ENCODE results near the gene NR1H2. TPM values are rescaled to one million over a fixed set of nuclear protein-coding genes. Genes with fewer than 3 reads are reported as not detected.
A peak's percentile ranks its signal among the peaks of the same experiment; 100 is the strongest.

The NR1H2 gene
- total and polyA plus RNA-seq, 10 of the 15 experiments (the other 5 are each of a cell fraction or from before 2014, with no cell fraction given): 0.05 to 54.2 (median 35.1) TPM

GRCh38 chr19:50333737-50334617 is 42.3 kb upstream of the NR1H2 start:
- FAIRE-seq: no peak
- peak; percentile 6 for ATAC-seq
- TF ChIP-seq BCL11A (IDR thresholded peaks at IDR 0.05; ENCODE audit: low read depth, low read length) (no peak), SUPT20H (IDR thresholded peaks at IDR 0.05; ENCODE audit: borderline replicate concordance, control insufficient read depth, low read depth, low read length) (no peak), EP300 (IDR thresholded peaks at IDR 0.05; ENCODE audit: borderline replicate concordance in 1 of 2, control insufficient read depth in 1 of 2, low read depth in 2 of 2, low read length in 2 of 2) (no peak), ZBTB4 (CRISPR knock-in tag; IDR thresholded peaks at IDR 0.05) (0 out of 2 replicates have a peak, but pooled peaks have one; percentile 68), CHD2 (IDR thresholded peaks at IDR 0.05; ENCODE audit: borderline replicate concordance, low read depth, low read length) (no peak), MEF2A (IDR thresholded peaks at IDR 0.05; ENCODE audit: insufficient read depth, low read depth, low read length) (no peak), NR2C1 (IDR thresholded peaks at IDR 0.05) (no peak), ATF2 (IDR thresholded peaks at IDR 0.05; ENCODE audit: low read length) (peak; percentile 5; the same call in 1 of the 2 replicates), ESRRA (IDR thresholded peaks at IDR 0.05; ENCODE audit: low read length) (no peak), RUNX3 (IDR thresholded peaks at IDR 0.05; ENCODE audit: low read length) (no peak; the same call in 1 of the 2 replicates), HDGF (IDR thresholded peaks at IDR 0.05) (peak; percentile 80; the same call in 1 of the 2 replicates), SKIL (IDR thresholded peaks at IDR 0.05; ENCODE audit: low read depth, poor library complexity, severe bottlenecking) (no peak), IKZF1 (conservative IDR thresholded peaks at IDR 0.05) (peak; percentile 94), KDM1A (IDR thresholded peaks at IDR 0.05; ENCODE audit: borderline replicate concordance) (no peak), CREM (IDR thresholded peaks at IDR 0.05; ENCODE audit: low read depth) (peak; percentile 59; the same call in 1 of the 2 replicates)

More at GRCh38 chr19:50333737-50334617, 42.3 kb upstream of the NR1H2 start:
- DNase-seq (ENCODE audit: low read depth, low spot score): no peak
- Histone ChIP-seq H3K27ac (ENCODE audit: control insufficient read depth, insufficient read depth) (peak overlapping the region; percentile 74), H3K4me3 (peak overlapping the region; percentile 66; the same call in 1 of the 2 replicates), H3K9me3 (replicated peaks; ENCODE audit: control insufficient read depth, insufficient read depth, low read length) (peaks cover under 1% of the 10 kb centered on the region; the same call in 2 of the 3 replicates), H4K20me1 (ENCODE audit: control insufficient read depth, insufficient read depth) (no peaks in the 10 kb centered on the region), H3K9ac (ENCODE audit: control insufficient read depth, insufficient read depth, low read length) (peak overlapping the region; percentile 8; the same call in 1 of the 2 replicates), H2AFZ (ENCODE audit: control insufficient read depth, low read depth, low read length) (peak overlapping the region; percentile 91), H3K4me1 (ENCODE audit: control insufficient read depth, insufficient read depth, low read length) (peaks cover 36% of the 10 kb centered on the region), H3K36me3 (ENCODE audit: control insufficient read depth in 2 of 2, insufficient read depth in 2 of 2, low read length in 1 of 2) (peaks cover 9 to 24% of the 10 kb centered on the region in 2 experiments; a peak in 3 of 4 replicates), H3K27me3 (replicated peaks in 1 of 2; ENCODE audit: control insufficient read depth in 2 of 2, insufficient read depth in 2 of 2, low read length in 1 of 2) (no peaks in the 10 kb centered on the region), H3K4me2 (ENCODE audit: control insufficient read depth, insufficient read depth) (peak overlapping the region; percentile 95), H3K79me2 (ENCODE audit: control insufficient read depth, insufficient read depth, low read length) (peaks cover 7% of the 10 kb centered on the region)
- no TSS peak for BruUV-seq (replicated peaks)
- CTCF ChIA-PET: interaction anchor here (1.0 to 2.9 kb wide), 6 partner anchors 8 to 35 kb away, joined by 3 to 11 read pairs (median 6); no protein-coding TSS in a partner anchor
- in situ Hi-C loops (cut with MboI) (loop anchor here (25.0 kb wide), 1 partner anchor 1028 kb away; the partner anchor contains the start of genes CLDND2, ETFB and NKG7), intact Hi-C loops (cut with micrococcal nuclease; ENCODE audit: unreplicated experiment) (no loop called here)
- RAD21 ChIA-PET (ENCODE audit: unreplicated experiment): interaction anchor here (0.9 to 2.6 kb wide), 6 partner anchors 9 to 126 kb away, joined by 3 to 20 read pairs (median 9); partner anchors contain the start of gene NR1H2
- WGBS (ENCODE audit: insufficient coverage, insufficient replicate concordance, low lambda C conversion rate, missing lambda C conversion rate): 14% methylated on average over 54 of the region's 54 CpGs
- POLR2A ChIA-PET: interaction anchor here (1.0 to 3.1 kb wide), 4 partner anchors 8 to 28 kb away, joined by 3 to 30 read pairs (median 8); no protein-coding TSS in a partner anchor
- SMC1A ChIA-PET (ENCODE audit: uncharacterized antibody, unreplicated experiment): interaction anchor here (1.2 to 3.7 kb wide), 5 partner anchors 7 to 24 kb away, joined by 3 to 49 read pairs (median 8); no protein-coding TSS in a partner anchor

Data from GM12878 (cell line).